Brain microvascular endothelial cell (primary cell): ENCODE measurements around the gene SLCO1B1.

Source experiments
- DNase-seq: peaks from one replicate; pipeline ENCODE4 v3.0.0-alpha.2; 2020
- H3K27ac ChIP-seq: fragments of 250-450 bp; sonication (Bioruptor Pico); 2 replicates; pipeline ENCODE4 v1.5.1; 2020; ENCODE audit warnings: mild to moderate bottlenecking, moderate library complexity
- H3K27me3 ChIP-seq: fragments of 250-450 bp; sonication (Bioruptor Pico); replicated peaks from 2 replicates; pipeline ENCODE4 v1.5.1; 2020; ENCODE audit warnings: mild to moderate bottlenecking
- H3K36me3 ChIP-seq: fragments of 250-450 bp; sonication (Bioruptor Pico); replicated peaks from 2 replicates; pipeline ENCODE4 v1.5.1; 2020; ENCODE audit warnings: mild to moderate bottlenecking
- H3K4me3 ChIP-seq: 2 replicates; pipeline ENCODE4 v1.5.1; 2011; ENCODE audit warnings: low read depth, mild to moderate bottlenecking, control low read depth, low read length, moderate library complexity
- CTCF ChIP-seq: IDR thresholded peaks from 2 replicates; pipeline ENCODE4 v1.5.1; 2011; ENCODE audit warnings: low read depth, mild to moderate bottlenecking, moderate library complexity, low read length, control low read depth, inconsistent platforms; ENCODE audit errors: missing control alignments
- in situ Hi-C: cut with HindIII; loops from 2 replicates; pipeline ENCODE4 v1.10.0; 2017; ENCODE audit warnings: low sequenced_read_pairs, low pct_ligation_motif_present

SLCO1B1 gene

GRCh38 chr12:21223930-21224329 lies 92.9 kb downstream of the SLCO1B1 start:
- Histone ChIP-seq H3K27me3 (no peaks in the 10 kb centered on the region), H3K27ac (no peak overlapping the region), H3K4me3 (no peak overlapping the region), H3K36me3 (no peaks in the 10 kb centered on the region)
- TF ChIP-seq CTCF: no peak
- in situ Hi-C loops: no loop called here
- no peak for DNase-seq

- TF ChIP-seq CTCF: no peak
These were observed 103.4 kb downstream of the SLCO1B1 start for GRCh38 chr12:21234395-21234794.

GRCh38 chr12:21239866-21240265 lies 108.9 kb downstream of the SLCO1B1 start:
- Histone ChIP-seq H3K36me3 (no peaks in the 10 kb centered on the region), H3K4me3 (no peak overlapping the region), H3K27me3 (no peaks in the 10 kb centered on the region), H3K27ac (no peak overlapping the region)
- no peak for TF ChIP-seq CTCF
- in situ Hi-C loops: no loop called here
- peak; percentile 23 for DNase-seq

More at GRCh38 chr12:21234395-21234794, 103.4 kb downstream of the SLCO1B1 start:
- no peak overlapping the region for H3K27ac ChIP-seq
- no peak overlapping the region for H3K4me3 ChIP-seq
- DNase-seq: no peak
- no peaks in the 10 kb centered on the region for H3K36me3 ChIP-seq
- in situ Hi-C loops: no loop called here
- H3K27me3 ChIP-seq: no peaks in the 10 kb centered on the region

- Histone ChIP-seq H3K27me3 (no peaks in the 10 kb centered on the region), H3K27ac (no peak overlapping the region), H3K36me3 (no peaks in the 10 kb centered on the region), H3K4me3 (no peak overlapping the region)
- in situ Hi-C loops: no loop called here
- no peak for DNase-seq
- TF ChIP-seq CTCF: no peak
These were observed 117.7 kb downstream of the SLCO1B1 start for GRCh38 chr12:21248679-21249078.

GRCh38 chr12:21252070-21252469 lies 121.1 kb downstream of the SLCO1B1 start:
- Histone ChIP-seq H3K27me3 (no peaks in the 10 kb centered on the region), H3K27ac (no peak overlapping the region), H3K36me3 (no peaks in the 10 kb centered on the region), H3K4me3 (no peak overlapping the region)
- TF ChIP-seq CTCF: no peak
- no peak for DNase-seq
- in situ Hi-C loops: no loop called here

- Histone ChIP-seq H3K27me3 (no peaks in the 10 kb centered on the region), H3K4me3 (no peak overlapping the region), H3K27ac (no peak overlapping the region), H3K36me3 (no peaks in the 10 kb centered on the region)
- DNase-seq: no peak
- TF ChIP-seq CTCF: no peak
- in situ Hi-C loops: no loop called here
These were observed 126.2 kb downstream of the SLCO1B1 start for GRCh38 chr12:21257172-21257571.
